Breast epithelium (tissue), 3 donors: Measurements from ENCODE around the gene TFAM.

Source experiments
- POLR2A ChIP-seq: fragments of 450-650 bp; IDR thresholded peaks from one replicate; pipeline ENCODE4 v1.6.1; 2016; ENCODE audit warnings: antibody characterized with exemption, mild to moderate bottlenecking, moderate library complexity
- TF ChIP-seq, protein P1 (sequence below), 3 donors: fragments of 450-650 bp; IDR thresholded peaks; one replicate each; pipeline ENCODE4 v1.5.1; 2016 to 2017; ENCODE audit warnings: antibody characterized with exemption in 3 of 3, mild to moderate bottlenecking in 3 of 3, moderate library complexity in 3 of 3

DNA sequence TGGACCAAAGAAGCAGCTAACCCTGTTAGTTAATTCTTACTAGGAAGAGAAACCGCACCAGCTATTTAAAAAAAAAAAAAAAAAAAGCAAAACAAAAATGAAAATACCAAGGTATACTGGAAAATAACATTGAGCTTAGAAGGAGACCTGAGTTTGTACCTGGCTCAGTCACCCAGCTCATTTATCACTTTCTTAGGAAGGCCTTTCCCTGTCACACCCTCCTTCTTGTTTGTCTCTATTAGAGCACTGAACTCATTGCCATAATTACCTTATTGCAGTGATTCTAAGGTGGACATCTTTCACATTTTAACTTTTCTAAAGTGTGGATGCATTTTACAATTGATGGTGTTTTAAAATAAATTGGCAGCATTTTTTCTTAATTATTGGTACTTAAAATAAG, 26.3 kb upstream of the TFAM start:
- TF ChIP-seq, protein P1, sequence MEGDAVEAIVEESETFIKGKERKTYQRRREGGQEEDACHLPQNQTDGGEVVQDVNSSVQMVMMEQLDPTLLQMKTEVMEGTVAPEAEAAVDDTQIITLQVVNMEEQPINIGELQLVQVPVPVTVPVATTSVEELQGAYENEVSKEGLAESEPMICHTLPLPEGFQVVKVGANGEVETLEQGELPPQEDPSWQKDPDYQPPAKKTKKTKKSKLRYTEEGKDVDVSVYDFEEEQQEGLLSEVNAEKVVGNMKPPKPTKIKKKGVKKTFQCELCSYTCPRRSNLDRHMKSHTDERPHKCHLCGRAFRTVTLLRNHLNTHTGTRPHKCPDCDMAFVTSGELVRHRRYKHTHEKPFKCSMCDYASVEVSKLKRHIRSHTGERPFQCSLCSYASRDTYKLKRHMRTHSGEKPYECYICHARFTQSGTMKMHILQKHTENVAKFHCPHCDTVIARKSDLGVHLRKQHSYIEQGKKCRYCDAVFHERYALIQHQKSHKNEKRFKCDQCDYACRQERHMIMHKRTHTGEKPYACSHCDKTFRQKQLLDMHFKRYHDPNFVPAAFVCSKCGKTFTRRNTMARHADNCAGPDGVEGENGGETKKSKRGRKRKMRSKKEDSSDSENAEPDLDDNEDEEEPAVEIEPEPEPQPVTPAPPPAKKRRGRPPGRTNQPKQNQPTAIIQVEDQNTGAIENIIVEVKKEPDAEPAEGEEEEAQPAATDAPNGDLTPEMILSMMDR (IDR thresholded peaks at IDR 0.05), result no peak
- TF ChIP-seq POLR2A, result no peak
